Effector memory CD4-positive, alpha-beta T cell (primary cell): Measurements from ENCODE around the gene AGAP1.

ENCODE experiments used
- DNase-seq, 3 donors: peaks; one replicate each; pipeline ENCODE4 v3.0.0-alpha.2; 2020
- H3K27ac ChIP-seq: 2 replicates; pipeline ENCODE4 v1.7.0; 2013; ENCODE audit warnings: mild to moderate bottlenecking, low read length, moderate library complexity; ENCODE audit not compliant: insufficient read depth, poor library complexity, severe bottlenecking
- H3K27me3 ChIP-seq: replicated peaks from 2 replicates; pipeline ENCODE4 v1.7.0; 2013; ENCODE audit warnings: mild to moderate bottlenecking, low read length; ENCODE audit not compliant: insufficient read depth, control insufficient read depth, poor library complexity, severe bottlenecking
- H3K36me3 ChIP-seq: 2 replicates; pipeline ENCODE4 v1.7.0; 2013; ENCODE audit warnings: mild to moderate bottlenecking, low read length, moderate library complexity; ENCODE audit not compliant: control insufficient read depth, insufficient read depth
- H3K4me1 ChIP-seq: 2 replicates; pipeline ENCODE4 v1.7.0; 2013; ENCODE audit warnings: low read length, mild to moderate bottlenecking; ENCODE audit not compliant: control insufficient read depth, insufficient read depth, poor library complexity, severe bottlenecking
- H3K4me3 ChIP-seq: 2 replicates; pipeline ENCODE4 v1.7.0; 2013; ENCODE audit warnings: low read length, low read depth, mild to moderate bottlenecking; ENCODE audit not compliant: insufficient read depth, poor library complexity, severe bottlenecking
- H3K9me3 ChIP-seq: 2 replicates; pipeline ENCODE4 v1.7.0; 2013; ENCODE audit warnings: mild to moderate bottlenecking, low read length, moderate library complexity; ENCODE audit not compliant: control insufficient read depth

Gene AGAP1

GRCh38 chr2:235979753-235980435 lies 486.1 kb downstream of the AGAP1 start:
- no peaks in the 10 kb centered on the region for H3K36me3 ChIP-seq
- no peak overlapping the region for H3K27ac ChIP-seq
- no peaks in the 10 kb centered on the region for H3K27me3 ChIP-seq
- H3K4me3 ChIP-seq, result no peak overlapping the region
- H3K9me3 ChIP-seq, result no peaks in the 10 kb centered on the region
- no peaks in the 10 kb centered on the region for H3K4me1 ChIP-seq
- DNase-seq, result no peak

GRCh38 chr2:235981631-235982030 lies 487.8 kb downstream of the AGAP1 start:
- Histone ChIP-seq H3K4me3 (no peak overlapping the region), H3K4me1 (no peaks in the 10 kb centered on the region), H3K27me3 (no peaks in the 10 kb centered on the region), H3K27ac (no peak overlapping the region), H3K36me3 (no peaks in the 10 kb centered on the region), H3K9me3 (no peaks in the 10 kb centered on the region)
- DNase-seq, result no peak

- H3K9me3 ChIP-seq, result no peaks in the 10 kb centered on the region
- H3K4me1 ChIP-seq, result no peaks in the 10 kb centered on the region
- H3K27ac ChIP-seq, result no peak overlapping the region
- H3K36me3 ChIP-seq, result no peaks in the 10 kb centered on the region
- no peak for DNase-seq
- no peak overlapping the region for H3K4me3 ChIP-seq
- no peaks in the 10 kb centered on the region for H3K27me3 ChIP-seq
Measured at GRCh38 chr2:235983016-235983415, 489.2 kb downstream of the AGAP1 start.

GRCh38 chr2:235984552-235984951 lies 490.7 kb downstream of the AGAP1 start:
- no peak for DNase-seq
- Histone ChIP-seq H3K4me3 (no peak overlapping the region), H3K9me3 (no peaks in the 10 kb centered on the region), H3K27me3 (no peaks in the 10 kb centered on the region), H3K27ac (no peak overlapping the region), H3K4me1 (no peaks in the 10 kb centered on the region), H3K36me3 (no peaks in the 10 kb centered on the region)

GRCh38 chr2:235986361-235986760 lies 492.5 kb downstream of the AGAP1 start:
- no peak for DNase-seq
- Histone ChIP-seq H3K36me3 (no peaks in the 10 kb centered on the region), H3K27me3 (no peaks in the 10 kb centered on the region), H3K4me3 (no peak overlapping the region), H3K4me1 (no peaks in the 10 kb centered on the region), H3K27ac (no peak overlapping the region), H3K9me3 (no peaks in the 10 kb centered on the region)

GRCh38 chr2:235988271-235989015 lies 494.6 kb downstream of the AGAP1 start:
- Histone ChIP-seq H3K9me3 (no peaks in the 10 kb centered on the region), H3K4me1 (no peaks in the 10 kb centered on the region), H3K27me3 (no peaks in the 10 kb centered on the region), H3K27ac (no peak overlapping the region), H3K36me3 (no peaks in the 10 kb centered on the region), H3K4me3 (no peak overlapping the region)
- no peak for DNase-seq

GRCh38 chr2:235989591-235989990 lies 495.7 kb downstream of the AGAP1 start:
- H3K27me3 ChIP-seq, result no peaks in the 10 kb centered on the region
- DNase-seq, result no peak
- no peaks in the 10 kb centered on the region for H3K4me1 ChIP-seq
- no peak overlapping the region for H3K4me3 ChIP-seq
- H3K9me3 ChIP-seq, result no peaks in the 10 kb centered on the region
- no peak overlapping the region for H3K27ac ChIP-seq
- no peaks in the 10 kb centered on the region for H3K36me3 ChIP-seq

- no peak for DNase-seq
- no peaks in the 10 kb centered on the region for H3K4me1 ChIP-seq
- no peaks in the 10 kb centered on the region for H3K27me3 ChIP-seq
- H3K4me3 ChIP-seq, result no peak overlapping the region
- H3K9me3 ChIP-seq, result no peaks in the 10 kb centered on the region
- no peak overlapping the region for H3K27ac ChIP-seq
- no peaks in the 10 kb centered on the region for H3K36me3 ChIP-seq
Measured at GRCh38 chr2:235990344-235990743, 496.5 kb downstream of the AGAP1 start.

- no peak overlapping the region for H3K27ac ChIP-seq
- H3K4me1 ChIP-seq, result no peaks in the 10 kb centered on the region
- no peaks in the 10 kb centered on the region for H3K9me3 ChIP-seq
- H3K4me3 ChIP-seq, result no peak overlapping the region
- H3K36me3 ChIP-seq, result no peaks in the 10 kb centered on the region
- no peaks in the 10 kb centered on the region for H3K27me3 ChIP-seq
- DNase-seq, result no peak
Measured at GRCh38 chr2:235992024-235992423, 498.2 kb downstream of the AGAP1 start.

- no peak overlapping the region for H3K27ac ChIP-seq
- no peak overlapping the region for H3K4me3 ChIP-seq
- H3K36me3 ChIP-seq, result no peaks in the 10 kb centered on the region
- DNase-seq, result no peak
- no peaks in the 10 kb centered on the region for H3K27me3 ChIP-seq
- H3K9me3 ChIP-seq, result no peaks in the 10 kb centered on the region
- no peaks in the 10 kb centered on the region for H3K4me1 ChIP-seq
Measured at GRCh38 chr2:235996419-235996818, 502.6 kb downstream of the AGAP1 start.
